ENCODE results near the gene LCA5L. TPM values are rescaled to one million over a fixed set of nuclear protein-coding genes. Genes with fewer than 3 reads are reported as not detected.

LCA5L gene
- polyA plus RNA-seq, 1 donor (not counting 4 experiments of a cell fraction or from before 2014, with no cell fraction given), result 0.96 TPM

DNA sequence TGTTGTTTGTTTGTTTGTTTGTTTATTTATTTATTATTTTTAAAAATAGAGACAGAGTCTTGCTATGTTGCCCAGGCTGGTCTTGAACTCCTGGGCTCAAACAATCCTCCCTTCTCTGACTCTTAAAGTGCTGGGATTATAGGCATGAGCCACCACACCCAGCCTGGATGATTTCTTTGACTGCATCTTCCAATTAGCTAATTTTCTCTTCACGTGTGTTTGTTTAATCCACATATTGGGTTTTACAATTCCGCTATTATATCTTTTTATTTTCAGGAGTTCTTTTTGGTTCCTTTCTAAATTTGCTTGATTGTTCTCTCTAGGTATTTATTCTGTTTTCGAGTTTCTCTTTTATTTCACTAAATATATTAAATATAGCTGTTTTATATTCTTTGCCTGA is 26.0 kb upstream of the LCA5L start:
- no peak for TF ChIP-seq EZH2 (IDR thresholded peaks at IDR 0.05; ENCODE audit: low read length)
- TF ChIP-seq, protein P1, sequence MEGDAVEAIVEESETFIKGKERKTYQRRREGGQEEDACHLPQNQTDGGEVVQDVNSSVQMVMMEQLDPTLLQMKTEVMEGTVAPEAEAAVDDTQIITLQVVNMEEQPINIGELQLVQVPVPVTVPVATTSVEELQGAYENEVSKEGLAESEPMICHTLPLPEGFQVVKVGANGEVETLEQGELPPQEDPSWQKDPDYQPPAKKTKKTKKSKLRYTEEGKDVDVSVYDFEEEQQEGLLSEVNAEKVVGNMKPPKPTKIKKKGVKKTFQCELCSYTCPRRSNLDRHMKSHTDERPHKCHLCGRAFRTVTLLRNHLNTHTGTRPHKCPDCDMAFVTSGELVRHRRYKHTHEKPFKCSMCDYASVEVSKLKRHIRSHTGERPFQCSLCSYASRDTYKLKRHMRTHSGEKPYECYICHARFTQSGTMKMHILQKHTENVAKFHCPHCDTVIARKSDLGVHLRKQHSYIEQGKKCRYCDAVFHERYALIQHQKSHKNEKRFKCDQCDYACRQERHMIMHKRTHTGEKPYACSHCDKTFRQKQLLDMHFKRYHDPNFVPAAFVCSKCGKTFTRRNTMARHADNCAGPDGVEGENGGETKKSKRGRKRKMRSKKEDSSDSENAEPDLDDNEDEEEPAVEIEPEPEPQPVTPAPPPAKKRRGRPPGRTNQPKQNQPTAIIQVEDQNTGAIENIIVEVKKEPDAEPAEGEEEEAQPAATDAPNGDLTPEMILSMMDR (optimal IDR thresholded peaks at IDR 0.05 in 1 of 3, IDR thresholded peaks at IDR 0.05 in 1 of 3, conservative IDR thresholded peaks at IDR 0.05 in 1 of 3; ENCODE audit: extremely low read depth in 1 of 3, insufficient read depth in 2 of 3, low read length in 3 of 3), result no peak
- Histone ChIP-seq H3K4me2 (ENCODE audit: control insufficient read depth, extremely low read depth, insufficient read depth, low read depth, low read length) (no peak overlapping the region), H3K9me1 (ENCODE audit: control insufficient read depth, extremely low read depth, insufficient read depth, low read length) (no peaks in the 10 kb centered on the region), H3K9ac (ENCODE audit: control insufficient read depth, extremely low read depth, insufficient read depth, low read length) (no peak overlapping the region), H2AFZ (ENCODE audit: control insufficient read depth, low read length) (no peak overlapping the region), H3K27ac (ENCODE audit: control insufficient read depth, insufficient read depth, low read length) (no peak overlapping the region), H4K20me1 (ENCODE audit: control insufficient read depth, extremely low read depth, insufficient read depth, low read length) (no peaks in the 10 kb centered on the region), H3K4me1 (ENCODE audit: control insufficient read depth, extremely low read depth, insufficient read depth, low read length) (no peaks in the 10 kb centered on the region), H3K36me3 (ENCODE audit: control insufficient read depth in 2 of 2, extremely low read depth in 1 of 2, insufficient read depth in 2 of 2, low read length in 2 of 2) (no peaks in the 10 kb centered on the region), H3K4me3 (ENCODE audit: control insufficient read depth in 2 of 3, extremely low read depth in 1 of 3, insufficient read depth in 2 of 3, low read depth in 1 of 3, low read length in 3 of 3) (no peak overlapping the region), H3K27me3 (ENCODE audit: control insufficient read depth, extremely low read depth, insufficient read depth, low read length) (no peaks in the 10 kb centered on the region), H3K79me2 (ENCODE audit: control insufficient read depth, insufficient read depth, low read length) (no peaks in the 10 kb centered on the region), H3K9me3 (ENCODE audit: control insufficient read depth, low read depth, low read length) (no peaks in the 10 kb centered on the region)
- dilution Hi-C loops (cut with MboI; ENCODE audit: extremely low pct_ligation_motif_present, low sequenced_read_pairs), result no loop called here
- FAIRE-seq, result no peak
- no peak for DNase-seq (ENCODE audit: low read depth, low spot score)

DNA sequence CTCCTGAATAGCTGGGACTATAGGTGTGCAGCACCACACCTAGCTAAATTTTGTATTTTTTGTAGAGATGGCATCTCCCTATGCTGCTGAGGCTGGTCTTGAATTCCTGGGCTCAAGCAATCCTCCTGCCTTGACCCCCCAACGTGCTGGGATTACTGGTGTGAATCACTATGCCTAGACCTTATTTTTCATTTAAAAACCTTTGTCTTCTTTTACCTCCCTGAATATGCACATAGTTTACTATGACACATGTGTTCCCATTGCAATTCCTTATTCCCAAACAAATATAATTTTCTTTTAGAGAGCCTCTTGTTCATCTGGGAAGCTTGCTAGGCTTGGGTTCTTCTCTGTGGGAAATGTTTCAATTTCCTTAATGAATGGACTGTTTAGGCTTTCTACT is 23.0 kb upstream of the LCA5L start:
- H3K79me2 ChIP-seq (ENCODE audit: control insufficient read depth, insufficient read depth, low read length), result no peaks in the 10 kb centered on the region
- no peak overlapping the region for H2AFZ ChIP-seq (ENCODE audit: control insufficient read depth, low read length)
- no peak overlapping the region for H3K27ac ChIP-seq (ENCODE audit: control insufficient read depth, insufficient read depth, low read length)
- H3K4me2 ChIP-seq (ENCODE audit: control insufficient read depth, extremely low read depth, insufficient read depth, low read depth, low read length), result no peak overlapping the region
- H3K27me3 ChIP-seq (ENCODE audit: control insufficient read depth, extremely low read depth, insufficient read depth, low read length), result no peaks in the 10 kb centered on the region
- no peaks in the 10 kb centered on the region for H3K9me3 ChIP-seq (ENCODE audit: control insufficient read depth, low read depth, low read length)
- H3K4me1 ChIP-seq (ENCODE audit: control insufficient read depth, extremely low read depth, insufficient read depth, low read length), result no peaks in the 10 kb centered on the region
- dilution Hi-C loops (cut with MboI; ENCODE audit: extremely low pct_ligation_motif_present, low sequenced_read_pairs), result no loop called here
- no peaks in the 10 kb centered on the region for H4K20me1 ChIP-seq (ENCODE audit: control insufficient read depth, extremely low read depth, insufficient read depth, low read length)
- FAIRE-seq (no peak), DNase-seq (ENCODE audit: low read depth, low spot score) (no peak)
- no peak overlapping the region for H3K4me3 ChIP-seq (ENCODE audit: control insufficient read depth in 2 of 3, extremely low read depth in 1 of 3, insufficient read depth in 2 of 3, low read depth in 1 of 3, low read length in 3 of 3)
- no peaks in the 10 kb centered on the region for H3K36me3 ChIP-seq (ENCODE audit: control insufficient read depth in 2 of 2, extremely low read depth in 1 of 2, insufficient read depth in 2 of 2, low read length in 2 of 2)
- TF ChIP-seq, protein P1 (optimal IDR thresholded peaks at IDR 0.05 in 1 of 3, IDR thresholded peaks at IDR 0.05 in 1 of 3, conservative IDR thresholded peaks at IDR 0.05 in 1 of 3; ENCODE audit: extremely low read depth in 1 of 3, insufficient read depth in 2 of 3, low read length in 3 of 3), result no peak
- no peak for TF ChIP-seq EZH2 (IDR thresholded peaks at IDR 0.05; ENCODE audit: low read length)
- no peak overlapping the region for H3K9ac ChIP-seq (ENCODE audit: control insufficient read depth, extremely low read depth, insufficient read depth, low read length)
- H3K9me1 ChIP-seq (ENCODE audit: control insufficient read depth, extremely low read depth, insufficient read depth, low read length), result no peaks in the 10 kb centered on the region

All from keratinocyte (primary cell).